CD4-positive, alpha-beta memory T cell (primary cell): Measurements from ENCODE around the gene ADRA1B. TPM values are rescaled to one million over a fixed set of nuclear protein-coding genes. Genes with fewer than 3 reads are reported as not detected.
"Not testable (repeated sequence)": the region's sequence is repeated elsewhere in the genome, so short reads cannot be mapped to it uniquely, and the experiment has no call there.

Source experiments
- CTCF ChIA-PET: fragments of 350-600 bp; sonication (Branson Sonifier 250); formaldehyde crosslinking; loops from one replicate; lab custom pipeline; 2021; ENCODE audit warnings: inconsistent platforms; ENCODE audit not compliant: partially characterized antibody; lab: Charles Lee
- POLR2A ChIA-PET: fragments of 350-600 bp; sonication (Branson Sonifier 250); formaldehyde crosslinking; loops from one replicate; lab custom pipeline; 2021; ENCODE audit not compliant: partially characterized antibody; lab: Charles Lee
- DNase-seq, 5 donors: peaks; one replicate each; pipeline versions ENCODE4 v3.0.0 to v3.0.0-alpha.2; 2020 to 2022; ENCODE audit warnings: mixed read lengths in 1 of 5
- H3K27ac ChIP-seq: one replicate; pipeline ENCODE4 v1.7.0; 2013; ENCODE audit warnings: low read depth, low read length
- H3K27me3 ChIP-seq: 2 replicates; pipeline ENCODE4 v1.7.0; 2013; ENCODE audit warnings: mild to moderate bottlenecking, low read length, moderate library complexity; ENCODE audit not compliant: insufficient read depth
- H3K36me3 ChIP-seq: 2 replicates; pipeline ENCODE4 v1.7.0; 2013; ENCODE audit warnings: mild to moderate bottlenecking, low read length, moderate library complexity; ENCODE audit not compliant: insufficient read depth
- H3K4me1 ChIP-seq: 2 replicates; pipeline ENCODE4 v1.7.0; 2013; ENCODE audit warnings: mild to moderate bottlenecking, low read length, moderate library complexity; ENCODE audit not compliant: insufficient read depth
- H3K4me3 ChIP-seq, 2 donors: one replicate each; pipeline ENCODE4 v1.7.0; 2013; ENCODE audit warnings: low read length in 2 of 2, mild to moderate bottlenecking in 1 of 2
- H3K9me3 ChIP-seq, 2 donors: one replicate each; pipeline ENCODE4 v1.7.0; 2013; ENCODE audit warnings: low read length in 2 of 2, control low read depth in 1 of 2; ENCODE audit not compliant: control insufficient read depth in 1 of 2
- H3K27ac Mint-ChIP-seq, 7 donors: one replicate each; pipeline ENCODE4 v1.8.0; 2020 to 2021; ENCODE audit warnings: mixed read lengths in 7 of 7, mild to moderate bottlenecking in 6 of 7, inconsistent platforms in 3 of 7, moderate library complexity in 3 of 7
- H3K27me3 Mint-ChIP-seq, 2 donors: one replicate each; pipeline ENCODE4 v1.8.0; 2020 to 2021; ENCODE audit warnings: mixed read lengths in 2 of 2
- H3K36me3 Mint-ChIP-seq, 2 donors: one replicate each; pipeline ENCODE4 v1.8.0; 2020 to 2021; ENCODE audit warnings: mixed read lengths in 2 of 2, inconsistent platforms in 1 of 2, mild to moderate bottlenecking in 1 of 2
- H3K4me1 Mint-ChIP-seq, 4 donors: one replicate each; pipeline ENCODE4 v1.8.0; 2020 to 2021; ENCODE audit warnings: mixed read lengths in 4 of 4, mild to moderate bottlenecking in 1 of 4
- H3K4me3 Mint-ChIP-seq, 8 donors: one replicate each; pipeline ENCODE4 v1.8.0; 2020 to 2021; ENCODE audit warnings: mixed read lengths in 8 of 8, mild to moderate bottlenecking in 7 of 8, moderate library complexity in 6 of 8, inconsistent platforms in 3 of 8
- H3K9me3 Mint-ChIP-seq, 8 donors: one replicate each; pipeline ENCODE4 v1.8.0; 2020 to 2021; ENCODE audit warnings: mixed read lengths in 8 of 8, mild to moderate bottlenecking in 5 of 8, inconsistent platforms in 3 of 8, moderate library complexity in 1 of 8
- intact Hi-C: fragments of 100-400 bp; cut with micrococcal nuclease; formaldehyde crosslinking; loops from one replicate; pipeline ENCODE4 v1.15.1; 2023
- polyA plus RNA-seq, 2 donors: library from polyadenylated mRNA; unstranded; fragments of 300-500 nt; fragmentation: Illumina TruSeq; gene quantifications; one replicate each; pipeline ENCODE4 v1.2.3, GENCODE V29; 2021
- total RNA-seq, 2 experiments: library from RNA; stranded (reverse); gene quantifications; one replicate each; pipeline ENCODE4 v1.2.3, GENCODE V29; 2021

Gene ADRA1B
- total and polyA plus RNA-seq, 4 experiments from 2014 or later, result not detected

DNA sequence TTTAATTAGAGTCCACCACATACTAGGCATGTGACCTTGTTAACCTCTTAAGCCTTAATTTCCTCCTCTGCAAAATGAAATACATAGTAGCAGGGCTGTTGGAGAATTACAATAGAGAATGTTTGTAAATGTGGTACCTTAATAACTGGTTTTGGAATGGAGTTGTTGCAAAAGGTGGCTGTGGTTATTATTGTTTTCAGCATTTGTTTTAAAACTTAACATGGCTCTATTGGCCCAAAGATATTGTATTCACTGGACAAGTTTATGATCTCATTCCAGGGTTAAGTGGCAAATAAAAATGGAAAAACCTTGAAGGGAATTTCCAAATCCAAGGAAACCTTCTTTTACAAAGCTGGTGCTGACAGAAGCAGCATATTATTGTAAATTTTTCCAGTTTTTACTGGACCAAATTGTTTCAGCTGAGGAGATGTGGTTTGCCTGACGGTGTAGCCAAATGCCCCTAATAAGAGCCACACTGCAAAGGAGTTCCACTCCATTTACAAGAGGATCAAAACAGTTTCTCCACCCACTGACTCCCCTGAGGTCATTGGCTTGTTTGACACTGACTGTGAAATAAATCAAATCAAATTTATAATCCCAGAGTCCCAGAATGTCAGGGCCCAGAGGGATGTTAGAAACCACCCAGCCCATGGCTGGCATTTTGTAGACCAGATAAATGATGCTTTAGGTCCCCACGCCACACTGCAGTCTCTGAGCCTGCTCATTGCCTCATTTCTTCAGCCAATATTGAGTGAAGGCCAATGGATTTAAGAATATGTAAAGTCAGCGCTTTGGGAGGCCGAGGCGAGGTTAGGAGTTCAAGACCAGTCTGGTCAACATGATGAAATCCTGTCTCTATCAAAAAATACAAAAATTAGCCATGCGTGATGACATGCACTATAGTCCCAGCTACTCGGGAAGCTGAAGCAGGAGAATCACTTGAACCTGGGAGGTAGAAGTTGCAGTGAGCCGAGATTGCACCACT, 45.2 kb downstream of the ADRA1B start:
- no peaks in the 10 kb centered on the region for H3K27me3 ChIP-seq
- no peak overlapping the region for H3K4me3 ChIP-seq
- H3K36me3 Mint-ChIP-seq, result no peaks in the 10 kb centered on the region
- ChIA-PET CTCF (no interaction called here), POLR2A (no interaction called here)
- H3K4me3 Mint-ChIP-seq, result no peak overlapping the region
- intact Hi-C loops, result no loop called here
- H3K4me1 ChIP-seq, result no peaks in the 10 kb centered on the region
- H3K4me1 Mint-ChIP-seq, result no peaks in the 10 kb centered on the region
- peaks cover 7 to 13% of the 10 kb centered on the region in 2 donors for H3K27me3 Mint-ChIP-seq
- no peak overlapping the region for H3K27ac Mint-ChIP-seq
- no peaks in the 10 kb centered on the region for H3K9me3 Mint-ChIP-seq
- H3K36me3 ChIP-seq, result no peaks in the 10 kb centered on the region
- H3K9me3 ChIP-seq, result no peaks in the 10 kb centered on the region
- no peak overlapping the region for H3K27ac ChIP-seq
- no peak for DNase-seq

DNA sequence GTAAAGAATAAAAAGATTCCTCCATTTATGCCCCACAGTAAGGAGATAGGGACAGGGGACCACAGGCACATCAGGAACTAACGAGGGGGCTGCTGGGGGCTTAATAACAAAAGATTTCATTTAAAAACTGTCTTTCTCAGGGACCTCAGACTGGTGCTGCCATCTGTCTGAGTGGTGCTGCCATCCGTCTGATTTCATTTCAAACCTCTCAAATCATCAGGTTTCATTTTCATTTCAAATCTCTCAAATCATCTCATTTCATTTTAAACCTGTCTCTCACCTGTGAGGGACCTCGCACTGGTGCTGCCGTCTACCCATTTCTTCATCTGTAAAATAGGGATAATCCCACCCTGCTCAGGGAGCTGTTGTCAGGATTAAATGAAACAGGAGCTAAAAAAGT, 45.9 kb downstream of the ADRA1B start:
- no peak overlapping the region for H3K4me3 Mint-ChIP-seq
- no peaks in the 10 kb centered on the region for H3K9me3 Mint-ChIP-seq
- intact Hi-C loops, result no loop called here
- H3K36me3 Mint-ChIP-seq, result no peaks in the 10 kb centered on the region
- CTCF ChIA-PET, result interaction anchor here (0.7 to 1.7 kb wide), 4 partner anchors 9 to 75 kb away, joined by 3 to 8 read pairs (median 4); no protein-coding TSS in a partner anchor
- Histone ChIP-seq H3K4me1 (no peaks in the 10 kb centered on the region), H3K27ac (no peak overlapping the region), H3K36me3 (no peaks in the 10 kb centered on the region), H3K27me3 (no peaks in the 10 kb centered on the region), H3K9me3 (no peaks in the 10 kb centered on the region), H3K4me3 (no peak overlapping the region)
- DNase-seq, result no peak
- POLR2A ChIA-PET, result no interaction called here
- H3K27ac Mint-ChIP-seq, result peak overlapping the region in 1 of 7 donors; percentile 22
- H3K27me3 Mint-ChIP-seq, result peaks cover 11 to 16% of the 10 kb centered on the region in 2 donors
- no peaks in the 10 kb centered on the region for H3K4me1 Mint-ChIP-seq

DNA sequence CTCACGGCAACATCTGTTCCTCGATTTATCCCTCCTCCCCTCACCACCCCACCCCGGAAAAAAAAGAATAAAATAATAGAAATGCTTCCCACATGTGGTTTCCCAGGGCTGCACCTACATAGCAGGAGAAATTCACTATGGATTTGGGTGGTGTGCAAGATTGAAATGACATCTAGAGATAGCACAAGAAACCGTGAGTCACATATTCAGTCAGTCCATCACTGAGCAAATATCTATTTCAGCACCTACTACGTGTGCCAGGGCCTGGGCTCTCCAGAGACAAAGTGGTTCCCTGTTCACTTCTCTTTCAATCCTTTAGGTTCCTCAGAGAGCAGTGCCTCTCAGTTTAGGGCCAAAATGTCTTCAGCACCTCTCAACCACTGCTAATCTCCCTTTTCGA, 47.7 kb downstream of the ADRA1B start:
- H3K36me3 Mint-ChIP-seq, result no peaks in the 10 kb centered on the region
- POLR2A ChIA-PET, result no interaction called here
- intact Hi-C loops, result no loop called here

DNA sequence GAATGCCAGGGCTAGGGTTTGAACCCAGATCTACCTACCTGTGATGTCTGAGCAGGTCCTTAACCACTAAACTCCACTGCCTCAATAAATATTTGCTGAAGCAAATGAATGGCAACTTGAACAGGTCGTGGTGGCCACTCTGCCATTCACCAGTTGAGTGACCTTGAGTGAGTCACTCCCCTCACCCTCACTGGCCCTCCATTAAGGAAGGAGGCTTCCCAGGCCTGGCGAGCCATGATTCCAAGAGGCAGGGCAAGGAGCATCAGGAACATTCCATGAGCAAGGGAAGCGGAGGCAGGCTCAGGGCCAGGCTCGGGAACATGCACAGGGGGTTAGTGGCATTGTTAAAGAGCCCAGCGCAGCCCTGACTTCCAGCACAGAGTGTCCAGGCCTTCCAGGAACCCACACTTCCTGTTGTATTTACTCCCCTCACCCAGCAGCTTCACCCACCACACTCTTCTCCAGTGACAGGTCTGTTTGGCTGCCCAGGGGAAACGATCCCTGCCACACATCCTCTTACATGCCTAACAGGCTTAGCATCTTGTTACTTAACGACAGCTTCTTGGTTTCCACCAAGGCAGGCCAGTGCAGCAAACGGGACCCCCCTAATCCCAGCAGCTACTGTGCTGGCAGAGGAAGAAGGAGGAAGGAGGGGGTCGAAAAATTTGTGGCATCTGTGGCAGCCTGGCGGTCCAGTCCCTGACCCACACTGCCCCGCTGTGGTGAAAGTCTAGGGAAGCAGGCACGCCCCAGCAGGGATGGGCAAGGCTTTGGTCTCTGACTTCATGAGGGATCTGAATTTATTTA, 49.0 kb downstream of the ADRA1B start:
- peaks cover 14 to 30% of the 10 kb centered on the region in 2 donors for H3K27me3 Mint-ChIP-seq
- peak in 2 of 5 donors; percentile 8 to 10 for DNase-seq
- intact Hi-C loops, result no loop called here
- Histone ChIP-seq H3K27ac (no peak overlapping the region), H3K9me3 (no peaks in the 10 kb centered on the region), H3K4me1 (no peaks in the 10 kb centered on the region), H3K36me3 (no peaks in the 10 kb centered on the region), H3K4me3 (no peak overlapping the region), H3K27me3 (no peaks in the 10 kb centered on the region)
- no peak overlapping the region for H3K4me3 Mint-ChIP-seq
- CTCF ChIA-PET, result interaction anchor here (0.7 to 2.1 kb wide), 5 partner anchors 8 to 808 kb away, joined by 3 to 7 read pairs (median 5); no protein-coding TSS in a partner anchor
- H3K36me3 Mint-ChIP-seq, result no peaks in the 10 kb centered on the region
- POLR2A ChIA-PET, result no interaction called here
- H3K27ac Mint-ChIP-seq, result no peak overlapping the region
- no peaks in the 10 kb centered on the region for H3K9me3 Mint-ChIP-seq
- no peaks in the 10 kb centered on the region for H3K4me1 Mint-ChIP-seq

More for the DNA sequence above, 47.7 kb downstream of the ADRA1B start:
- no peak for DNase-seq
- no peak overlapping the region for H3K27ac ChIP-seq
- CTCF ChIA-PET, result interaction anchor here (2.1 kb wide), 1 partner anchor 677 kb away, joined by 7 read pairs; no protein-coding TSS in a partner anchor
- H3K36me3 ChIP-seq, result no peaks in the 10 kb centered on the region
- Mint-ChIP-seq H3K9me3 (no peaks in the 10 kb centered on the region), H3K4me3 (no peak overlapping the region), H3K27ac (no peak overlapping the region), H3K4me1 (no peaks in the 10 kb centered on the region), H3K27me3 (peaks cover 11 to 26% of the 10 kb centered on the region in 2 donors)
- H3K4me3 ChIP-seq, result no peak overlapping the region
- no peaks in the 10 kb centered on the region for H3K4me1 ChIP-seq
- H3K27me3 ChIP-seq, result no peaks in the 10 kb centered on the region
- no peaks in the 10 kb centered on the region for H3K9me3 ChIP-seq

DNA sequence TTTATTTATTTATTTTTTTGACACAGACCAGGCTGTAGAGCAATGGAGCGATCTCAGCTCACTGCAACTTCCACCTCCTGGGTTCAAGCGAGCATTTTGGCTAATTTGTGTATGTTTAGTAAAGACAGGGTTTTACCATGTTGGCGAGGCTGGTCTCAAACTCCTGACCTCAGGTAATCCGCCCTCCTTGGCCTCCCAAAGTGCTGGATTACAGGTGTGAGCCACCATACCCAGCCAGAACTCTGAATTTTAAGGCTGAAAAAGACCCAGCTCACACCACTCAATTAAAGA, 49.5 kb downstream of the ADRA1B start:
- intact Hi-C loops, H3K4me1 Mint-ChIP-seq, H3K4me1 ChIP-seq, H3K27ac Mint-ChIP-seq, POLR2A ChIA-PET, H3K27me3 ChIP-seq, DNase-seq, H3K9me3 Mint-ChIP-seq, H3K4me3 ChIP-seq, H3K4me3 Mint-ChIP-seq, H3K9me3 ChIP-seq, H3K36me3 ChIP-seq, H3K36me3 Mint-ChIP-seq, H3K27ac ChIP-seq: not testable (repeated sequence)
- peaks cover 19 to 34% of the 10 kb centered on the region in 2 donors for H3K27me3 Mint-ChIP-seq
- CTCF ChIA-PET, result interaction anchor here (0.7 to 2.1 kb wide), 4 partner anchors 9 to 679 kb away, joined by 3 to 7 read pairs (median 5); no protein-coding TSS in a partner anchor

DNA sequence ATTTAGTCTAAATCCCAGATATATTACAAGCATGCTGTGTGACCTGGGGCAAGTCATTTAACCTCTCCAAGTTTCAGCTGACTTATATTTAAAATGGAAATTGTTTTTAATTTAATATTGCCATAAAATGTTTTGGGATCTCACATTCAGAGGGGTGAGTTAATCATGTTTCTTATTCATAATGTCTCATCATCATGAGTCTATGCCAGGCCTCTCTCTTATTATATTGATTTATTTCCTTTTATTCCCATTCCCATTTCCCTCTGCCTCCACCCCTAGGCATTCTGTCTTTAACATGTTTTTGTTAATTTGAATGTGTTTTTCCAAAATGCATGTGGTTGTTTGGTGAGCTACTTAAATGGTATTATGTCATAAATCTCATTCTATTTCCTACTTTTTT, 53.7 kb downstream of the ADRA1B start:
- Histone ChIP-seq H3K36me3 (no peaks in the 10 kb centered on the region), H3K27me3 (no peaks in the 10 kb centered on the region), H3K4me3 (no peak overlapping the region), H3K9me3 (no peaks in the 10 kb centered on the region), H3K4me1 (peaks cover 6% of the 10 kb centered on the region), H3K27ac (no peak overlapping the region)
- Mint-ChIP-seq H3K4me1 (peaks cover 8 to 19% (median 12%) of the 10 kb centered on the region in 4 donors), H3K9me3 (peaks cover 0 to 2% (median 0%) of the 10 kb centered on the region in 8 donors), H3K4me3 (no peak overlapping the region), H3K27ac (no peak overlapping the region), H3K27me3 (peaks cover 44 to 57% of the 10 kb centered on the region in 2 donors), H3K36me3 (no peaks in the 10 kb centered on the region)
- ChIA-PET CTCF (interaction anchor here (1.2 kb wide), 1 partner anchor 17 kb away, joined by 4 read pairs; no protein-coding TSS in a partner anchor), POLR2A (interaction anchor here (1.1 kb wide), 1 partner anchor 17 kb away, joined by 3 read pairs; no protein-coding TSS in a partner anchor)
- no peak for DNase-seq
- intact Hi-C loops, result no loop called here

DNA sequence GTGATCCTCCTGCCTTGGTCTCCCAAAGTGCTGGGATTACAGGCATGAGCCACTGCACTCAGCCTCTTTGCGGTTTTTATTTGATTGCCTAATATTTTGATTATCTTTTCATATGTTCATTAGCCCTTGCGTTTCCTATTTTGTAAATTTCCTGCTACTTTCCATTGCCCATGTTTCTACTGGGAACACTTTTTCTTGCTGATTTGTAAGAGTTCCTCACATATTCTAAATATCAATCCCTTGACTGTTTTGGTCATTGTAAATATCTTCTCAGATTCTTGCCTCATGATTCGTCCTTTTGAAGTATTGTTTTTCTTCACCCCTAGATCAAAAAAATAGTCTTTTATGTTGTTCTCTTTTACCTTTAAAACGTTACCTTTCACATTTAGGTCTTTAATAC, 54.8 kb downstream of the ADRA1B start:
- Mint-ChIP-seq H3K27me3 (peaks cover 42 to 60% of the 10 kb centered on the region in 2 donors), H3K27ac (no peak overlapping the region), H3K4me1 (peaks cover 8 to 19% (median 12%) of the 10 kb centered on the region in 4 donors), H3K4me3 (peak overlapping the region in 6 of 8 donors; percentile 4 to 84 (median 53)), H3K36me3 (no peaks in the 10 kb centered on the region), H3K9me3 (peaks cover 0 to 2% (median 0%) of the 10 kb centered on the region in 8 donors)
- Histone ChIP-seq H3K27ac (no peak overlapping the region), H3K4me1 (peaks cover 6% of the 10 kb centered on the region), H3K9me3 (no peaks in the 10 kb centered on the region), H3K36me3 (no peaks in the 10 kb centered on the region), H3K27me3 (no peaks in the 10 kb centered on the region), H3K4me3 (no peak overlapping the region)
- intact Hi-C loops, result no loop called here
- DNase-seq, result no peak
- ChIA-PET CTCF (no interaction called here), POLR2A (no interaction called here)
